GM12878 (cell line): ENCODE data around the gene CACNA2D4. TPM values are rescaled to one million over a fixed set of nuclear protein-coding genes. Genes with fewer than 3 reads are reported as not detected.

Experiments
- ATAC-seq: fragments of 200-7000 bp; cut with Tn5 transposase; 3 replicates; pipeline ENCODE4 v1.9.1; 2020; ENCODE audit warnings: mild to moderate bottlenecking, moderate library complexity
- BruUV-seq: library from RNA; stranded (reverse); fragments of 400-500 nt; replicated peaks from 2 replicates; lab custom pipeline; 2021; lab: Mats Ljungman, UMichigan
- CTCF ChIA-PET: fragments of 300-600 bp; sonication (Branson Sonifier 250); formaldehyde crosslinking; extraction: SDS; loops from one replicate; lab custom pipeline; 2021; ENCODE audit warnings: inconsistent platforms; lab: Yijun Ruan, JAX
- POLR2A ChIA-PET: fragments of 350-600 bp; formaldehyde crosslinking; extraction: SDS; loops from one replicate; lab custom pipeline; 2021; ENCODE audit warnings: inconsistent platforms; lab: Charles Lee
- RAD21 ChIA-PET: fragments of 300-600 bp; sonication (Branson Sonifier 250); formaldehyde crosslinking; loops from one replicate; lab custom pipeline; 2023; ENCODE audit warnings: antibody characterized with exemption; ENCODE audit not compliant: unreplicated experiment; lab: Charles Lee
- SMC1A ChIA-PET: fragments of 300-600 bp; sonication (Branson Sonifier 250); formaldehyde crosslinking; loops from one replicate; lab custom pipeline; 2023; ENCODE audit not compliant: unreplicated experiment, uncharacterized antibody; lab: Charles Lee
- DNase-seq: peaks from one replicate; pipeline ENCODE4 v3.0.0-alpha.2; 2011; ENCODE audit warnings: low read depth, low spot score
- FAIRE-seq: peaks from 3 replicates; lab custom pipeline; 2011; peaks lifted over from hg19 to GRCh38; lab: Jason Lieb, UNC
- H2AFZ ChIP-seq: 2 replicates; pipeline ENCODE4 v1.6.0; 2011; ENCODE audit warnings: low read depth, low read length, control low read depth; ENCODE audit not compliant: control insufficient read depth
- H3K27ac ChIP-seq: 2 replicates; pipeline ENCODE4 v1.5.1; 2011; ENCODE audit warnings: control low read depth; ENCODE audit not compliant: control insufficient read depth, insufficient read depth
- H3K27me3 ChIP-seq, 2 experiments: replicated peaks in 1 of 2; 2 replicates each; pipeline versions ENCODE4 v1.6.0 to v1.6.1; 2011; ENCODE audit warnings: low read length in 1 of 2; ENCODE audit not compliant: control insufficient read depth in 2 of 2, insufficient read depth in 2 of 2
- H3K36me3 ChIP-seq, 2 experiments: 2 replicates each; pipeline ENCODE4 v1.5.1; 2011; ENCODE audit warnings: low read length in 1 of 2; ENCODE audit not compliant: control insufficient read depth in 2 of 2, insufficient read depth in 2 of 2
- H3K4me1 ChIP-seq: 2 replicates; pipeline ENCODE4 v1.6.1; 2011; ENCODE audit warnings: mild to moderate bottlenecking, low read length, moderate library complexity, mixed read lengths; ENCODE audit not compliant: control insufficient read depth, insufficient read depth
- H3K4me2 ChIP-seq: 2 replicates; pipeline ENCODE4 v1.6.0; 2011; ENCODE audit warnings: control low read depth; ENCODE audit not compliant: control insufficient read depth, insufficient read depth
- H3K4me3 ChIP-seq: fragments of 200-600 bp; sonication (generic); 2 replicates; pipeline ENCODE4 v1.5.1; 2016
- H3K79me2 ChIP-seq: 2 replicates; pipeline ENCODE4 v1.6.0; 2011; ENCODE audit warnings: low read length; ENCODE audit not compliant: control insufficient read depth, insufficient read depth
- H3K9ac ChIP-seq: 2 replicates; pipeline ENCODE4 v1.8.0; 2011; ENCODE audit warnings: low read length, control low read depth, mixed read lengths; ENCODE audit not compliant: control insufficient read depth, insufficient read depth
- H3K9me3 ChIP-seq: replicated peaks from 3 replicates; pipeline ENCODE4 v1.5.1; 2011; ENCODE audit warnings: mild to moderate bottlenecking, low read length; ENCODE audit not compliant: control insufficient read depth, insufficient read depth
- H4K20me1 ChIP-seq: 2 replicates; pipeline ENCODE4 v1.6.0; 2011; ENCODE audit not compliant: control insufficient read depth, insufficient read depth
- ATF2 ChIP-seq: IDR thresholded peaks from 2 replicates; pipeline ENCODE4 v1.6.1; 2012; ENCODE audit warnings: low read length, inconsistent platforms
- ATF3 ChIP-seq: IDR thresholded peaks from 2 replicates; pipeline ENCODE4 v1.6.1; 2011; ENCODE audit warnings: low read depth, mild to moderate bottlenecking, low read length, moderate library complexity, borderline replicate concordance; ENCODE audit errors: extremely low read depth
- BRCA1 ChIP-seq: IDR thresholded peaks from 2 replicates; pipeline ENCODE4 v1.6.1; 2011; ENCODE audit warnings: low read depth, low read length, improper control_type of control experiment
- ELK1 ChIP-seq: IDR thresholded peaks from 2 replicates; pipeline ENCODE4 v1.6.1; 2012; ENCODE audit warnings: low read depth, low read length, improper control_type of control experiment
- EP300 ChIP-seq, 2 experiments: fragments of 150-350 bp in 1 of 2; IDR thresholded peaks; 2 replicates each; pipeline ENCODE4 v1.6.1; 2011 to 2012; ENCODE audit warnings: low read depth in 2 of 2, low read length in 2 of 2, borderline replicate concordance in 1 of 2, improper control_type of control experiment in 1 of 2, inconsistent platforms in 1 of 2; ENCODE audit not compliant: control insufficient read depth in 1 of 2
- ETV6 ChIP-seq, 2 experiments: fragments of 450-650 bp in 1 of 2; IDR thresholded peaks in 1 of 2; conservative IDR thresholded peaks in 1 of 2; 2 replicates each; pipeline ENCODE4 v1.6.1; 2014; ENCODE audit warnings: antibody characterized with exemption in 1 of 2, borderline replicate concordance in 1 of 2, low read depth in 1 of 2, mild to moderate bottlenecking in 1 of 2, moderate library complexity in 1 of 2
- GABPA ChIP-seq: IDR thresholded peaks from 2 replicates; pipeline ENCODE4 v1.6.1; 2014; ENCODE audit warnings: antibody characterized with exemption, low read depth, mild to moderate bottlenecking, inconsistent platforms
- PKNOX1 ChIP-seq: fragments of 450-650 bp; IDR thresholded peaks from 2 replicates; pipeline ENCODE4 v1.6.1; 2016; ENCODE audit warnings: mild to moderate bottlenecking
- RFX5 ChIP-seq: IDR thresholded peaks from 2 replicates; pipeline ENCODE4 v1.6.1; 2011; ENCODE audit warnings: low read depth, low read length, improper control_type of control experiment
- SIN3A ChIP-seq: IDR thresholded peaks from 2 replicates; pipeline ENCODE4 v1.6.1; 2012; ENCODE audit warnings: low read depth, low read length, improper control_type of control experiment
- SMAD5 ChIP-seq: IDR thresholded peaks from 2 replicates; pipeline ENCODE4 v1.6.1; 2016; ENCODE audit warnings: antibody characterized with exemption, low read depth
- YY1 ChIP-seq: IDR thresholded peaks from 2 replicates; pipeline ENCODE4 v1.6.1; 2011; ENCODE audit warnings: low read depth, mild to moderate bottlenecking, low read length
- ZNF24 ChIP-seq: fragments of 450-650 bp; IDR thresholded peaks from 2 replicates; pipeline ENCODE4 v1.6.1; 2017; ENCODE audit warnings: antibody characterized with exemption, mild to moderate bottlenecking
- WGBS: methylation state at CpG from one replicate; pipeline ENCODE4 v1.1.6; 2016; ENCODE audit warnings: low lambda C conversion rate; ENCODE audit not compliant: insufficient replicate concordance, insufficient coverage; ENCODE audit errors: missing lambda C conversion rate; 5-methylcytosine and 5-hydroxymethylcytosine counted together
- in situ Hi-C: fragments of 300-500 bp; cut with MboI; formaldehyde crosslinking; loops from 9 replicates; pipeline ENCODE4 v1.14.3; 2018; ENCODE audit warnings: mixed read lengths
- intact Hi-C: fragments of 100-400 bp; cut with micrococcal nuclease; formaldehyde crosslinking; loops from one replicate; pipeline ENCODE4 v1.14.2; 2022; ENCODE audit not compliant: unreplicated experiment
- polyA plus RNA-seq, 11 experiments: library from polyadenylated mRNA; depleted of rRNA in 4 of 11; unstranded in 6 of 11; stranded (reverse) in 5 of 11; fragments of >200 nt; fragmentation: Nextera tagmentation in 4 of 11; fragmentation: Illumina TruSeq in 1 of 11; extraction: Ambion mirVana in 4 of 11; extraction: Trizol in 1 of 11; gene quantifications; 1 replicate in 1 of 11; 2 replicates in 10 of 11; pipeline versions ENCODE4 v1.2.1 to v1.2.3, GENCODE V29; 2011 to 2016; ENCODE audit warnings: inconsistent platforms in 2 of 11, missing spikeins in 2 of 11, low read depth in 1 of 11
- total RNA-seq, 4 experiments: library from RNA; depleted of rRNA in 3 of 4; stranded (reverse); fragments of >200 nt in 3 of 4; fragmentation: Illumina TruSeq in 1 of 4; extraction: Trizol in 1 of 4; gene quantifications; 2 replicates each; pipeline versions ENCODE4 v1.2.1 to v1.2.3, GENCODE V29; 2013 to 2021

Gene CACNA2D4
- total and polyA plus RNA-seq, 10 of the 15 experiments (the other 5 are each of a cell fraction or from before 2014, with no cell fraction given): 0.03 to 1.0 (median 0.65) TPM

- ChIA-PET RAD21 (no interaction called here), CTCF (no interaction called here), SMC1A (no interaction called here), POLR2A (no interaction called here)
- peaks cover 2 to 4% of the 10 kb centered on the region in 2 experiments; a peak in 3 of 4 replicates for H3K27me3 ChIP-seq
- H3K9ac ChIP-seq: no peak overlapping the region
- TF ChIP-seq ETV6 (conservative IDR thresholded peaks at IDR 0.05 in 1 of 2, IDR thresholded peaks at IDR 0.05 in 1 of 2; ENCODE audit: borderline replicate concordance in 1 of 2, low read depth in 1 of 2): no peak
- TF ChIP-seq SIN3A: no peak
- TF ChIP-seq ATF3: no peak
- TF ChIP-seq RFX5: no peak
- TF ChIP-seq YY1: no peak
- no peak for TF ChIP-seq ZNF24
- TF ChIP-seq ATF2: no peak
- TF ChIP-seq SMAD5: no peak
- no peak for TF ChIP-seq GABPA
- TF ChIP-seq BRCA1: no peak
- TF ChIP-seq EP300 (IDR thresholded peaks at IDR 0.05; ENCODE audit: borderline replicate concordance in 1 of 2, control insufficient read depth in 1 of 2, low read depth in 2 of 2, low read length in 2 of 2): no peak
- TF ChIP-seq PKNOX1: no peak
- no peak for TF ChIP-seq ELK1
- H3K4me3 ChIP-seq: no peak overlapping the region
- H3K4me2 ChIP-seq: no peak overlapping the region
- no peaks in the 10 kb centered on the region for H4K20me1 ChIP-seq
- in situ Hi-C loops: no loop called here
- no peaks in the 10 kb centered on the region for H3K9me3 ChIP-seq
- no TSS peak for BruUV-seq
- WGBS: 50% methylated on average over 22 of the region's 22 CpGs
- DNase-seq (no peak), ATAC-seq (no peak; the same call in 2 of the 3 replicates), FAIRE-seq (no peak)
- H2AFZ ChIP-seq: no peak overlapping the region
- intact Hi-C loops: no loop called here
- H3K27ac ChIP-seq: no peak overlapping the region
- H3K79me2 ChIP-seq: no peaks in the 10 kb centered on the region
- no peaks in the 10 kb centered on the region for H3K36me3 ChIP-seq
- H3K4me1 ChIP-seq: no peaks in the 10 kb centered on the region
Measured at GRCh38 chr12:1836854-1837421, 81.5 kb downstream of the CACNA2D4 start.
